DND-41 (cell line): ENCODE measurements around the gene SNRNP40.

Source experiments
- EZH2 ChIP-seq: IDR thresholded peaks from 3 replicates; pipeline ENCODE4 v1.6.1; 2012; ENCODE audit warnings: borderline replicate concordance, low read depth, mild to moderate bottlenecking, moderate library complexity, low read length, inconsistent platforms; ENCODE audit not compliant: severe bottlenecking
- TF ChIP-seq, protein P1 (sequence below): IDR thresholded peaks from 2 replicates; pipeline ENCODE4 v1.5.1; 2012; ENCODE audit warnings: borderline replicate concordance, low read length, moderate library complexity, mild to moderate bottlenecking; ENCODE audit not compliant: poor library complexity, severe bottlenecking; ENCODE audit errors: extremely low read depth

DNA sequence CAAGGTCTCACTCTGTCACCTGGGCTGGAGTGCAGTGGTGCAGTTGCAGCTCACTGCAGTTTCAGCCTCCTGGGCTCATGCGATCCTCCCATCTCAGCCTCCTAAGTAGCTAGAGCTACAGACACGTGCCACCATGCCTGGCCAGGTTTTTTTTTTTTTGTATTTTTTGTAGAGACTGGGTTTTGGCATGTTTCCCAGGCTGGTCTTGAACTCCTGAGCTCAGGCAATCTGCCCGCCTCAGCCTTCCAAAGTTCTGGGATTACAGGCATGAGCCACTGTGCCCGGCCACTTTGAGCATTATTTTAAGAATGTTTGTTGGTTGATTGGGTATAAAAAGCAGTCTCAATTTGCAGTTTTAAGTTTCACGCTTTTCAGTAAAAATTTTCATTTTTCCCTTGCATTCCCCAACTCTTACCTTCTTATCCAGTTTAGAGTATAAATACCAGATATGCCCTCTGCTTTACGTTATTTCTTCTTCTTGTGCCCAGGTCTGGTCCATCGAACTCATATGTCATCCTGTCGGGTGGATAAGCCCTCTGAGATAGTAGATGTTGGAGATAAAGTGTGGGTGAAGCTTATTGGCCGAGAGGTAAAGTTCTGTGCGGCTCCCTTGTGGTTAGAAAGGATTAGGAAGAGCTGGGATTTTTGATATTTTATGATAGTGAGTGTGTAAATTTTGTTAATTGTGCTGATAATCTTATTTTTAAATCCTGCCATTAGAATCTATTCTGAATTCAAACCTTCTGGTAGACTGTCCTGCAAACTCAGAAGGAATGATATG lies 40.3 kb upstream of the SNRNP40 start:
- TF ChIP-seq EZH2 = no peak
- TF ChIP-seq, protein P1, sequence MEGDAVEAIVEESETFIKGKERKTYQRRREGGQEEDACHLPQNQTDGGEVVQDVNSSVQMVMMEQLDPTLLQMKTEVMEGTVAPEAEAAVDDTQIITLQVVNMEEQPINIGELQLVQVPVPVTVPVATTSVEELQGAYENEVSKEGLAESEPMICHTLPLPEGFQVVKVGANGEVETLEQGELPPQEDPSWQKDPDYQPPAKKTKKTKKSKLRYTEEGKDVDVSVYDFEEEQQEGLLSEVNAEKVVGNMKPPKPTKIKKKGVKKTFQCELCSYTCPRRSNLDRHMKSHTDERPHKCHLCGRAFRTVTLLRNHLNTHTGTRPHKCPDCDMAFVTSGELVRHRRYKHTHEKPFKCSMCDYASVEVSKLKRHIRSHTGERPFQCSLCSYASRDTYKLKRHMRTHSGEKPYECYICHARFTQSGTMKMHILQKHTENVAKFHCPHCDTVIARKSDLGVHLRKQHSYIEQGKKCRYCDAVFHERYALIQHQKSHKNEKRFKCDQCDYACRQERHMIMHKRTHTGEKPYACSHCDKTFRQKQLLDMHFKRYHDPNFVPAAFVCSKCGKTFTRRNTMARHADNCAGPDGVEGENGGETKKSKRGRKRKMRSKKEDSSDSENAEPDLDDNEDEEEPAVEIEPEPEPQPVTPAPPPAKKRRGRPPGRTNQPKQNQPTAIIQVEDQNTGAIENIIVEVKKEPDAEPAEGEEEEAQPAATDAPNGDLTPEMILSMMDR = no peak
